NCI-H2227 treated with DMSO at 0.1 percent for 48 hours (cell line): ENCODE measurements around the gene TMEM248.
"Not testable (repeated sequence)": the region's sequence is repeated elsewhere in the genome, so short reads cannot be mapped to it uniquely, and the experiment has no call there.

ENCODE experiments used
- DNase-seq: peaks from one replicate; lab custom pipeline; 2025; lab: John Stamatoyannopoulos, UW

The TMEM248 gene

DNA sequence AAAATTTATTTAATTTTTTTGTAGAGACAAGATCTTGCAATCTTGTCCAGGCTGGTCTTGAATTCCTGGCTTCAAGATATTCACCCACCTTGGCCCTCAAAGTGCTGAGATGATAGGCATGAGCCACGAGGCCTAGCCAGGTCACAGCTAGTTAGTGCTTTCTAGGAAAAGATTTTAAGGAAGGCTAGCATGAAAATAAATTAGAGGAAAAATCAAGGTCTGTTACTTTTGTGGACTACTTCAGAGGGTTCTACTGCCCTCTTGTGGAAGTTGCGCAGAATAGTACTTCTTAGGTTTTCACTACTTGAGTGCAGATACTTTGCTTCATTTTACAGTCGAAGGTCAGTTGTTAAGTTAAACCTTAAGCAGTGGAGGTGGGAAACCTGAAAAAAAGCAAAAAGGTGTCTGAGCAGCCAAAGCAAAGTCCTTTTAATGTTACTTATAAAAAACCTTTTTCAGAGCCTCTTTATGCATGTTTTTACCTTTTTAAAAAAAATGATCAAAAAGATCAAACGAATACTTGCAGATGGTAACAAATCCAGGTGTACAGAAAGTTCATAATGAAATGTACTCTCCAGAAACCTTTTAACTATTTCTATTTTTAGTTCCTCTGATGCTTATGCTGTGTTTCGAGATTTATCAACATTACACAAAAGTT is 79.7 kb downstream of the TMEM248 start:
- DNase-seq: not testable (repeated sequence)

DNA sequence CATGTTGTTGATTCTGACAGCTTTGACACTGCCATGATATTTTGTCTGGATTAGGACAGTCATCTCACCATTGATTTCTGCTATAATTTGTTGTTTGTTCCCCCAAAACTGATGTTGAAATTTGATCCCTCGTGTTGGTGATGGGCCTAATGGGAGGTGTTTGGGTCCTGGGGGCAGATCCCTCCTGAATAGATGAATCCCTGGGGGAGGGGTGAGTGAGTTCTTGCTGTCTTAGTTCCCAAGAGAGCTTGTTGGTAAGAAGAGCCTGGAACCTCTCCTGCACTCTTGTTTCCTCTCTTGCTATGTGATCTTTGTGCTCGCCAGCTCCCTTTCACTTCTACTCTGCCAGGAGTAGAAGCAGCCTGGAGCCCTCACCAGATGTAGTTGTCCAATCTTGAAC is 83.1 kb downstream of the TMEM248 start:
- not testable (repeated sequence) for DNase-seq

DNA sequence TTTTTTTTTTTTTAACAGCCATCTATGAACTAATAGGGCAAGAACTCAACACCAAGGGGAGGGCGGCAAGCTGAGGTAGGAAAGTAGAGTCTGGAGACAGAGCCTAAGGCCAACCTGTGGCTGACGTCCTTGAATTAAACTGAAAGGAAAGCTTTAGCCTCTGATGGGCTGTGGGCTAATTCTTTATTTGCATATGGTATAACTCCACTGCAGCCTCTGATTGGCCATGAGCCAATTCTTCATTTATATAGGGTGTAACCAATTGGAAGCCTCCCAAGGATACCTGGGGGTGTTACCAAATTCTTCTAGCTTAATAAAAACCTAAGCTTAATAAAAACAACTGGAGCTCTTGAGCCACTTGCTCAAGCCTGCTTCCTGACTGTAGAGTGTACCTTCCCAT is 85.9 kb downstream of the TMEM248 start:
- DNase-seq: no peak
